ENCODE measurements around the gene NLE1. TPM values are rescaled to one million over a fixed set of nuclear protein-coding genes. Genes with fewer than 3 reads are reported as not detected.
"Not testable (repeated sequence)": the region's sequence is repeated elsewhere in the genome, so short reads cannot be mapped to it uniquely, and the experiment has no call there.

NLE1 gene
- total and polyA plus RNA-seq, 10 donors: 5.8 to 17.3 (median 11.7) TPM

DNA sequence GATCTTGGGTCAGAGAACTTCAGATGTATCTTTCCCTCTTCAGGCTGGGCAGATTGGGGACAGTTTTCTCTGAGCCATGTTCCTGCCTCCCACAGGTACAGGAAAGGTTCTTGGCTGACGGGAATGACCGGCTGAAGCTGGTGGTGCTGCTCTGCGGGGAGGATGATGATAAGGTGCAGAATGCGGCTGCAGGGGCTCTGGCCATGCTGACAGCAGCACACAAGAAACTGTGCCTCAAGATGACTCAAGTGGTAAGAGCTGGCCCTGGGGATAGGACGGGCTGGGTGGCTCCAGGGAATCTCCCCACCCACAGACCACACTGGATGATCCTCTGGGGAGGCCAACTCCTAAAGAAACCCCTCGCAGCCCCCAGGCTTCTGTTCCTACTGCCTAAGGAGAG is 41.2 kb upstream of the NLE1 start:
- TF ChIP-seq POLR2AphosphoS5 (IDR thresholded peaks at IDR 0.05) (no peak), POLR2A (IDR thresholded peaks at IDR 0.05) (no peak)
- TF ChIP-seq, protein P1, sequence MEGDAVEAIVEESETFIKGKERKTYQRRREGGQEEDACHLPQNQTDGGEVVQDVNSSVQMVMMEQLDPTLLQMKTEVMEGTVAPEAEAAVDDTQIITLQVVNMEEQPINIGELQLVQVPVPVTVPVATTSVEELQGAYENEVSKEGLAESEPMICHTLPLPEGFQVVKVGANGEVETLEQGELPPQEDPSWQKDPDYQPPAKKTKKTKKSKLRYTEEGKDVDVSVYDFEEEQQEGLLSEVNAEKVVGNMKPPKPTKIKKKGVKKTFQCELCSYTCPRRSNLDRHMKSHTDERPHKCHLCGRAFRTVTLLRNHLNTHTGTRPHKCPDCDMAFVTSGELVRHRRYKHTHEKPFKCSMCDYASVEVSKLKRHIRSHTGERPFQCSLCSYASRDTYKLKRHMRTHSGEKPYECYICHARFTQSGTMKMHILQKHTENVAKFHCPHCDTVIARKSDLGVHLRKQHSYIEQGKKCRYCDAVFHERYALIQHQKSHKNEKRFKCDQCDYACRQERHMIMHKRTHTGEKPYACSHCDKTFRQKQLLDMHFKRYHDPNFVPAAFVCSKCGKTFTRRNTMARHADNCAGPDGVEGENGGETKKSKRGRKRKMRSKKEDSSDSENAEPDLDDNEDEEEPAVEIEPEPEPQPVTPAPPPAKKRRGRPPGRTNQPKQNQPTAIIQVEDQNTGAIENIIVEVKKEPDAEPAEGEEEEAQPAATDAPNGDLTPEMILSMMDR (IDR thresholded peaks at IDR 0.05 in 8 of 11, conservative IDR thresholded peaks at IDR 0.05 in 3 of 11): no peak
- H3K4me1 ChIP-seq: peaks cover 0 to 6% (median 0%) of the 10 kb centered on the region in 6 donors
- H3K9me3 ChIP-seq: peaks cover 0 to 2% (median 0%) of the 10 kb centered on the region in 8 donors
- no peak overlapping the region for H3K27ac ChIP-seq
- no peak overlapping the region for H3K4me3 ChIP-seq
- no peaks in the 10 kb centered on the region for H3K27me3 ChIP-seq (replicated peaks in 1 of 7)
- WGBS, 5 donors: 60 to 86% (median 82%) methylated on average over 6 of the region's 6 CpGs
- intact Hi-C loops (cut with DNase I; ENCODE audit: low total_unique reads): no loop called here
- DNase-seq: no peak
- H3K36me3 ChIP-seq: no peaks in the 10 kb centered on the region

DNA sequence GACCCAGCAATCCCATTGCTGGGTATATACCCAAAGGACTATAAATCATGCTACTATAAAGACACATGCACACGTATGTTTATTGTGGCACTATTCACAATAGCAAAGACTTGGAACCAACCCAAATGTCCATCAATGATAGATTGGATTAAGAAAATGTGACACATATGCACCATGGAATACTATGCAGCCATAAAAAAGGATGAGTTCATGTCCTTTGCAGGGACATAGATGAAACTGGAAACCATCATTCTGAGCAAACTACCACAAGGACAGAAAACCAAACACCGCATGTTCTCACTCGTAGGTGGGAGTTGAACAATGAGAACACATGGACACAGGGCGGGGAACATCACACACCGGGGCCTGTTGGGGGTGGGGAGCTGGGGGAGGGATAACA is 37.3 kb upstream of the NLE1 start:
- intact Hi-C loops (cut with DNase I; ENCODE audit: low total_unique reads): loop anchor here (10.0 kb wide), 1 partner anchor 65 kb away; the partner anchor contains the start of gene SLFN5
- H3K36me3 ChIP-seq; H3K27ac ChIP-seq; H3K4me3 ChIP-seq; H3K9me3 ChIP-seq; DNase-seq; H3K27me3 ChIP-seq (replicated peaks in 1 of 7): not testable (repeated sequence)
- peaks cover 0 to 12% (median 0%) of the 10 kb centered on the region in 6 donors for H3K4me1 ChIP-seq
- 92 to 99% (median 96%) methylated on average over 5 of the region's 5 CpGs for WGBS, 5 donors

- intact Hi-C loops (cut with DNase I; ENCODE audit: low total_unique reads): loop anchor here (10.0 kb wide), 1 partner anchor 68 kb away; the partner anchor contains the start of gene SLFN5
- Histone ChIP-seq H3K27me3 (replicated peaks in 1 of 7) (no peaks in the 10 kb centered on the region), H3K27ac (peak overlapping the region in 4 of 8 donors; percentile 54 to 75 (median 72)), H3K4me1 (peaks cover 0 to 22% (median 5%) of the 10 kb centered on the region in 6 donors), H3K36me3 (no peaks in the 10 kb centered on the region), H3K9me3 (peaks cover 0 to 2% (median 0%) of the 10 kb centered on the region in 8 donors), H3K4me3 (no peak overlapping the region)
- no peak for TF ChIP-seq POLR2A (IDR thresholded peaks at IDR 0.05)
- TF ChIP-seq POLR2AphosphoS5 (IDR thresholded peaks at IDR 0.05): no peak
- no peak for DNase-seq
- 79 to 91% (median 83%) methylated on average over 7 to 8 of the region's 8 CpGs for WGBS, 5 donors
Observed at GRCh38 chr17:35176897-35177296, 34.8 kb upstream of the NLE1 start.

DNA sequence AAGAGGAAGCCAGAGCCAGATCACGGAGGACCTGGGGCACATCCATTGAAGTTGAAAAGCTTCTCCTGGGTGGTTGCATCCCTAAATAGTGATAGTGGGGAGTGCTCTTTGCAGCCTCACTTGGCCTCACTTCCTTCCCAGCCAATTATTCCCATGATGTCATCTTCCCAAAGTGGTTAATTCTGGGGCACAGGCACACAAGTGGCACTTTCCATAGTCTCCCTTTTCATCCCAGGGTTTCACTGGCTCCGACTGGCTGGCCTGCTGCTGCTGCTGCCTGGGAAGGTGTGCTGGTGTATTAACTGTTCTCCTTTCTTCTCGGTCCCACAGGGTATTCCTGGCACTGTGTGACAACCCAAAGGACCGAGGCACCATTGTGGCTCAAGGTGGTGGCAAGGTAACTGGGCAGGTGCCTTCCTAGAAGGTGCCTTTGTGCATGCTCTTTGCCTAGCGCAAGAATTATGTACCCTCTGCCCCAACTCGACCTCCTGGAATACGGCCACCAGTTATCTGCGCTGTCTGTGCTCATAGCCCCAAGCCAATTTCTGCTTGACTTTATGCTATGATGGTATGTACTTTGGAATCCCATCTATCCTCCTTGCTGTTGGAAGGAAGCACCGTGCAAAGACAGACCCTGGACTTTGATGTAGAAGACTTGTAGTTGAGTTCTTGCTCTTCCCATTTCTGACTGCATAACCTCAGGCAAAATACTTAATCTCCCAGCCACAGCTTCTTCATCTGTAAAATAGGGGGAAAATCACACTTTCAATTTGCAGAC is 33.7 kb upstream of the NLE1 start:
- 85 to 93% (median 90%) methylated on average over 9 of the region's 9 CpGs for WGBS, 5 donors

More for the DNA sequence above, 33.7 kb upstream of the NLE1 start:
- no peak for DNase-seq
- intact Hi-C loops (cut with DNase I; ENCODE audit: low total_unique reads): loop anchor here (10.0 kb wide), 1 partner anchor 69 kb away; the partner anchor contains the start of gene SLFN5
- Histone ChIP-seq H3K36me3 (no peaks in the 10 kb centered on the region), H3K27ac (no peak overlapping the region), H3K9me3 (peaks cover 0 to 2% (median 0%) of the 10 kb centered on the region in 8 donors), H3K4me1 (peaks cover 0 to 31% (median 12%) of the 10 kb centered on the region in 6 donors), H3K27me3 (replicated peaks in 1 of 7) (no peaks in the 10 kb centered on the region), H3K4me3 (no peak overlapping the region)
- TF ChIP-seq POLR2AphosphoS5 (IDR thresholded peaks at IDR 0.05) (no peak), POLR2A (IDR thresholded peaks at IDR 0.05) (no peak)
- TF ChIP-seq, protein P1 (IDR thresholded peaks at IDR 0.05 in 8 of 11, conservative IDR thresholded peaks at IDR 0.05 in 3 of 11): no peak

All from spleen (tissue), 11 donors.